Endothelial cell of umbilical vein (primary cell): ENCODE data around the gene ANKMY1. TPM values are rescaled to one million over a fixed set of nuclear protein-coding genes. Genes with fewer than 3 reads are reported as not detected.
A peak's percentile ranks its signal among the peaks of the same experiment; 100 is the strongest.

Source experiments
- BruUV-seq: library from RNA; stranded (reverse); fragments of 400-500 nt; replicated peaks from 2 replicates; lab custom pipeline; 2021; lab: Mats Ljungman, UMichigan
- CTCF ChIA-PET: fragments of 300-600, 350-600 bp; sonication (Branson Sonifier 250); formaldehyde crosslinking; loops from one replicate; lab custom pipeline; 2021; ENCODE audit warnings: antibody characterized with exemption, inconsistent platforms; lab: Charles Lee
- POLR2A ChIA-PET: fragments of 300-600, 350-600 bp; sonication (Branson Sonifier 250); formaldehyde crosslinking; loops from one replicate; lab custom pipeline; 2021; ENCODE audit warnings: antibody characterized with exemption, inconsistent platforms; lab: Charles Lee
- DNase-seq: peaks from one replicate; pipeline ENCODE4 v3.0.0-alpha.2; 2011; ENCODE audit warnings: low read depth, low spot score
- FAIRE-seq: peaks from 2 replicates; lab custom pipeline; 2011; peaks lifted over from hg19 to GRCh38; lab: Jason Lieb, UNC
- H2AFZ ChIP-seq: 2 replicates; pipeline ENCODE4 v1.6.0; 2012; ENCODE audit warnings: low read depth, low read length, control low read depth, inconsistent platforms
- H3K27ac ChIP-seq: 2 replicates; pipeline ENCODE4 v1.5.1; 2011; ENCODE audit warnings: low read depth, mild to moderate bottlenecking, control low read depth, low read length, moderate library complexity; ENCODE audit not compliant: insufficient read depth
- H3K27me3 ChIP-seq, 2 experiments: 2 replicates each; pipeline versions ENCODE4 v1.6.0 to v1.6.1; 2011; ENCODE audit warnings: low read length in 2 of 2, mixed read lengths in 1 of 2; ENCODE audit not compliant: control insufficient read depth in 2 of 2, insufficient read depth in 2 of 2
- H3K36me3 ChIP-seq, 2 experiments: 2 replicates in 1 of 2; 3 replicates in 1 of 2; pipeline ENCODE4 v1.5.1; 2011; ENCODE audit warnings: low read length in 2 of 2, mild to moderate bottlenecking in 1 of 2, moderate library complexity in 1 of 2; ENCODE audit not compliant: control insufficient read depth in 2 of 2, insufficient read depth in 2 of 2; ENCODE audit errors: extremely low read depth in 1 of 2
- H3K4me1 ChIP-seq: 3 replicates; pipeline ENCODE4 v1.5.1; 2011; ENCODE audit warnings: mild to moderate bottlenecking, low read length; ENCODE audit not compliant: control insufficient read depth, insufficient read depth; ENCODE audit errors: extremely low read depth
- H3K4me2 ChIP-seq: 2 replicates; pipeline ENCODE4 v1.6.1; 2011; ENCODE audit warnings: low read length, control low read depth, mixed read lengths; ENCODE audit not compliant: insufficient read depth
- H3K4me3 ChIP-seq, 3 experiments: fragments of 200-600 bp in 1 of 3; sonication (generic), shearing (Covaris generic) in 1 of 3; replicated peaks in 1 of 3; 2 replicates each; pipeline ENCODE4 v1.5.1; 2011 to 2016; ENCODE audit warnings: control low read depth in 3 of 3, low read length in 3 of 3, mild to moderate bottlenecking in 2 of 3, inconsistent platforms in 1 of 3, low read depth in 1 of 3, moderate library complexity in 1 of 3; ENCODE audit not compliant: insufficient read depth in 1 of 3
- H3K79me2 ChIP-seq: 2 replicates; pipeline ENCODE4 v1.6.0; 2012; ENCODE audit warnings: low read length, inconsistent platforms; ENCODE audit not compliant: control insufficient read depth, insufficient read depth
- H3K9ac ChIP-seq: replicated peaks from 2 replicates; pipeline ENCODE3; 2011; ENCODE audit warnings: low read length, control low read depth; ENCODE audit not compliant: insufficient read depth; ENCODE audit errors: extremely low read depth
- H3K9me1 ChIP-seq: replicated peaks from 3 replicates; pipeline ENCODE4 v1.6.0; 2011; ENCODE audit warnings: mild to moderate bottlenecking, low read length; ENCODE audit not compliant: control insufficient read depth, insufficient read depth; ENCODE audit errors: extremely low read depth
- H3K9me3 ChIP-seq: replicated peaks from 2 replicates; pipeline ENCODE4 v1.5.1; 2012; ENCODE audit warnings: low read length, inconsistent platforms; ENCODE audit not compliant: control insufficient read depth, insufficient read depth
- H4K20me1 ChIP-seq: replicated peaks from 2 replicates; pipeline ENCODE3; 2011; ENCODE audit warnings: mild to moderate bottlenecking, low read length; ENCODE audit not compliant: control insufficient read depth, insufficient read depth; ENCODE audit errors: extremely low read depth
- CTCF ChIP-seq, 2 donors: IDR thresholded peaks; 1 replicate in 1 of 2; 2 replicates in 1 of 2; pipeline ENCODE4 v1.5.1; 2011; ENCODE audit warnings: low read length in 2 of 2, mild to moderate bottlenecking in 2 of 2, moderate library complexity in 2 of 2, control low read depth in 1 of 2, inconsistent platforms in 1 of 2, low read depth in 1 of 2; ENCODE audit not compliant: insufficient read depth in 1 of 2; ENCODE audit errors: extremely low read depth in 1 of 2
- EZH2 ChIP-seq: IDR thresholded peaks from 2 replicates; pipeline ENCODE4 v1.6.1; 2012; ENCODE audit warnings: borderline replicate concordance, low read depth, mild to moderate bottlenecking, moderate library complexity, low read length, inconsistent platforms; ENCODE audit not compliant: severe bottlenecking
- FOS ChIP-seq: IDR thresholded peaks from 2 replicates; pipeline ENCODE4 v1.6.1; 2011; ENCODE audit warnings: mild to moderate bottlenecking, low read length, moderate library complexity, borderline replicate concordance; ENCODE audit not compliant: insufficient read depth
- GATA2 ChIP-seq: IDR thresholded peaks from 2 replicates; pipeline ENCODE4 v1.7.0; 2011; ENCODE audit warnings: low read depth, mild to moderate bottlenecking, moderate library complexity, mixed read lengths, low read length; ENCODE audit not compliant: insufficient read length, insufficient read depth
- JUN ChIP-seq: IDR thresholded peaks from 2 replicates; pipeline ENCODE4 v1.6.1; 2011; ENCODE audit warnings: borderline replicate concordance, low read depth; ENCODE audit not compliant: insufficient read length, insufficient read depth
- MYC ChIP-seq: IDR thresholded peaks from one replicate; pipeline ENCODE4 v1.6.1; 2011; ENCODE audit warnings: mild to moderate bottlenecking, low read depth, low read length
- POLR2A ChIP-seq: IDR thresholded peaks from 2 replicates; pipeline ENCODE4 v1.6.1; 2012; ENCODE audit warnings: low read depth, mild to moderate bottlenecking, control low read depth, low read length
- POLR2AphosphoS5 ChIP-seq: IDR thresholded peaks from 2 replicates; pipeline ENCODE4 v1.6.1; 2012; ENCODE audit warnings: low read depth, mild to moderate bottlenecking, control low read depth, low read length, moderate library complexity; ENCODE audit not compliant: insufficient read depth
- dilution Hi-C: fragments of 300-500 bp; cut with MboI; formaldehyde crosslinking; loops from one replicate; pipeline ENCODE4 v1.15.0; 2019; ENCODE audit warnings: low sequenced_read_pairs; ENCODE audit not compliant: extremely low pct_ligation_motif_present
- intact Hi-C: fragments of 100-400 bp; cut with micrococcal nuclease; formaldehyde crosslinking; loops from one replicate; pipeline ENCODE4 v1.10.0; 2022
- polyA plus RNA-seq, 4 experiments: library from polyadenylated mRNA; depleted of rRNA in 3 of 4; stranded (reverse) in 3 of 4; unstranded in 1 of 4; fragments of >200 nt; gene quantifications; 2 replicates each; pipeline versions ENCODE4 v1.2.1 to v1.2.3, GENCODE V29; 2011 to 2012; ENCODE audit warnings: missing spikeins in 1 of 4
- total RNA-seq: library from RNA; stranded (reverse); gene quantifications from 2 replicates; pipeline ENCODE4 v1.2.3, GENCODE V29; 2021
- TF ChIP-seq, protein P1 (sequence below): IDR thresholded peaks from 2 replicates; pipeline ENCODE4 v1.6.1; 2011; ENCODE audit not compliant: insufficient read depth, insufficient read length

Gene ANKMY1
- total and polyA plus RNA-seq, 2 donors (not counting 3 experiments of a cell fraction or from before 2014, with no cell fraction given), result 9.0 to 16.0 TPM

GRCh38 chr2:240586198-240586918 lies 28.6 kb upstream of the ANKMY1 start, which contains the start of gene CAPN10:
Gene CAPN10 (plus strand): TSS chr2:240586734. CDS start chr2:240586912, 178 bp downstream.
- Histone ChIP-seq H3K27me3 (no peaks in the 10 kb centered on the region), H3K4me2 (peak within 1 kb of the TSS; percentile 80), H3K9me3 (no peaks in the 10 kb centered on the region), H3K27ac (peak within 1 kb of the TSS; percentile 74), H3K79me2 (peaks cover 54% of the 10 kb centered on the region), H3K9me1 (no peaks in the 10 kb centered on the region), H3K4me3 (peak within 1 kb of the TSS; percentile 76 to 84 (median 84)), H3K9ac (peak within 1 kb of the TSS; percentile 91), H3K4me1 (peaks cover 17% of the 10 kb centered on the region), H4K20me1 (no peaks in the 10 kb centered on the region), H3K36me3 (peaks cover 0 to 9% of the 10 kb centered on the region in 2 experiments), H2AFZ (peak within 1 kb of the TSS; percentile 83)
- CTCF ChIA-PET, result interaction anchor here (0.8 to 5.3 kb wide), 12 partner anchors 10 to 354 kb away, joined by 3 to 47 read pairs (median 10); partner anchors contain the start of genes ANKMY1 and RNPEPL1
- no peak for TF ChIP-seq MYC
- peak; percentile 66 for TF ChIP-seq POLR2A
- TF ChIP-seq POLR2AphosphoS5, result peak; percentile 88
- no peak for TF ChIP-seq JUN
- TF ChIP-seq, protein P1, sequence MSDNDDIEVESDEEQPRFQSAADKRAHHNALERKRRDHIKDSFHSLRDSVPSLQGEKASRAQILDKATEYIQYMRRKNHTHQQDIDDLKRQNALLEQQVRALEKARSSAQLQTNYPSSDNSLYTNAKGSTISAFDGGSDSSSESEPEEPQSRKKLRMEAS, result peak; percentile 64
- no peak for TF ChIP-seq FOS
- no peak for TF ChIP-seq CTCF (IDR thresholded peaks at IDR 0.05; ENCODE audit: extremely low read depth in 1 of 2, insufficient read depth in 1 of 2, low read depth in 1 of 2, low read length in 2 of 2)
- no peak for TF ChIP-seq GATA2
- no peak for TF ChIP-seq EZH2
- intact Hi-C loops (loop anchor here (1.0 kb wide), 3 partner anchors 20 to 73 kb away; partner anchors contain the start of gene DUSP28), dilution Hi-C loops (no loop called here)
- no TSS peak for BruUV-seq
- peak; percentile 88 for FAIRE-seq
- POLR2A ChIA-PET, result interaction anchor here (1.0 to 3.3 kb wide), 3 partner anchors 17 to 25 kb away, joined by 7 to 13 read pairs (median 8); partner anchors contain the start of gene RNPEPL1
- peak; percentile 95 for DNase-seq
